HG02852 (cell line): Measurements from ENCODE around the gene MITF.
"Not testable (repeated sequence)": the region's sequence is repeated elsewhere in the genome, so short reads cannot be mapped to it uniquely, and the experiment has no call there.

Experiments used
- ATAC-seq: cut with Tn5 transposase; IDR thresholded peaks from one replicate; pipeline ENCODE4 v1.9.1; 2021; ENCODE audit warnings: mild to moderate bottlenecking, moderate library complexity; ENCODE audit not compliant: unreplicated experiment

Gene MITF

GRCh38 chr3:69896095-69896494, 156.8 kb downstream of the MITF start:
- ATAC-seq, result no peak

- no peak for ATAC-seq
These were observed 161.1 kb downstream of the MITF start for GRCh38 chr3:69900331-69900730.

- ATAC-seq, result no peak
These were observed 162.5 kb downstream of the MITF start for GRCh38 chr3:69901802-69902201.

- no peak for ATAC-seq
These were observed 163.1 kb downstream of the MITF start for GRCh38 chr3:69902386-69902785.

GRCh38 chr3:69906351-69906966, 167.2 kb downstream of the MITF start:
- ATAC-seq, result no peak

GRCh38 chr3:69907554-69907953, 168.3 kb downstream of the MITF start:
- ATAC-seq, result no peak

- ATAC-seq, result not testable (repeated sequence)
These were observed 170.6 kb downstream of the MITF start for GRCh38 chr3:69909859-69910258.

GRCh38 chr3:69913422-69913821, 174.2 kb downstream of the MITF start:
- no peak for ATAC-seq

GRCh38 chr3:69914395-69914794, 175.1 kb downstream of the MITF start:
- ATAC-seq, result no peak

GRCh38 chr3:69915726-69916125, 176.5 kb downstream of the MITF start:
- no peak for ATAC-seq

GRCh38 chr3:69920009-69920408, 180.7 kb downstream of the MITF start:
- not testable (repeated sequence) for ATAC-seq

- no peak for ATAC-seq
These were observed 182.4 kb downstream of the MITF start for GRCh38 chr3:69921651-69922050.

GRCh38 chr3:69922521-69923000, 183.3 kb downstream of the MITF start:
- no peak for ATAC-seq

- ATAC-seq, result no peak
These were observed 186.2 kb downstream of the MITF start for GRCh38 chr3:69925506-69925905.

GRCh38 chr3:69926385-69926784, 187.1 kb downstream of the MITF start:
- ATAC-seq, result no peak

- no peak for ATAC-seq
These were observed 188.3 kb downstream of the MITF start for GRCh38 chr3:69927571-69927970.

GRCh38 chr3:69929019-69929418, 189.8 kb downstream of the MITF start:
- ATAC-seq, result no peak

- no peak for ATAC-seq
These were observed 191.3 kb downstream of the MITF start for GRCh38 chr3:69930564-69930963.

- ATAC-seq, result no peak
These were observed 192.8 kb downstream of the MITF start for GRCh38 chr3:69932087-69932486.

GRCh38 chr3:69932501-69932900, 193.2 kb downstream of the MITF start:
- ATAC-seq, result no peak

GRCh38 chr3:69934398-69934797, 195.1 kb downstream of the MITF start:
- ATAC-seq, result no peak

- ATAC-seq, result no peak
These were observed 197.0 kb downstream of the MITF start for GRCh38 chr3:69936266-69936665.

GRCh38 chr3:69938061-69938460, 198.8 kb downstream of the MITF start:
- no peak for ATAC-seq
